Upper lobe of right lung (tissue), 1 donor: Measurements from ENCODE around the gene MYO1F. TPM values are rescaled to one million over a fixed set of nuclear protein-coding genes. Genes with fewer than 3 reads are reported as not detected.

Experiments used
- ATAC-seq: fragments of 200-7000 bp; cut with Tn5 transposase; one replicate; pipeline ENCODE4 v1.9.1; 2020; ENCODE audit warnings: mild to moderate bottlenecking, moderate library complexity
- DNase-seq: peaks from one replicate; pipeline ENCODE4 v3.0.0-alpha.2; 2020
- H3K27ac ChIP-seq: fragments of 200-600 bp; one replicate; pipeline ENCODE4 v1.8.0; 2022
- H3K27me3 ChIP-seq: fragments of 200-600 bp; one replicate; pipeline ENCODE4 v1.8.0; 2022; ENCODE audit warnings: mild to moderate bottlenecking
- H3K36me3 ChIP-seq: fragments of 200-600 bp; one replicate; pipeline ENCODE4 v1.8.0; 2022
- H3K4me1 ChIP-seq: fragments of 200-600 bp; one replicate; pipeline ENCODE4 v1.8.0; 2022
- H3K4me3 ChIP-seq: fragments of 200-600 bp; one replicate; pipeline ENCODE4 v1.8.0; 2022; ENCODE audit warnings: mild to moderate bottlenecking
- H3K9me3 ChIP-seq: fragments of 200-600 bp; one replicate; pipeline ENCODE4 v1.8.0; 2022
- CTCF ChIP-seq: fragments of 200-600 bp; IDR thresholded peaks from one replicate; pipeline ENCODE4 v1.8.0; 2022; ENCODE audit warnings: antibody characterized with exemption
- intact Hi-C: fragments of 100-400 bp; cut with DNase I; formaldehyde crosslinking; loops from one replicate; pipeline ENCODE4 v1.11.0; 2022
- total RNA-seq: library from RNA; stranded (reverse); fragmentation: NEBNext Ultra II Directional; extraction: Animal tissue kit (Norgen Biotek cat#: 25700); gene quantifications from one replicate; pipeline ENCODE4 v1.2.1, GENCODE V29; 2021
- donor health status: DM: no; HTN: yes; CAD: no; lungs with severe emphysema.

The MYO1F gene
- total RNA-seq, 1 donor from 2014 or later: 106 TPM

- intact Hi-C loops: no loop called here
- ATAC-seq: peak; percentile 7
Observed at GRCh38 chr19:8536282-8536681, 41.0 kb downstream of the MYO1F start.

DNA sequence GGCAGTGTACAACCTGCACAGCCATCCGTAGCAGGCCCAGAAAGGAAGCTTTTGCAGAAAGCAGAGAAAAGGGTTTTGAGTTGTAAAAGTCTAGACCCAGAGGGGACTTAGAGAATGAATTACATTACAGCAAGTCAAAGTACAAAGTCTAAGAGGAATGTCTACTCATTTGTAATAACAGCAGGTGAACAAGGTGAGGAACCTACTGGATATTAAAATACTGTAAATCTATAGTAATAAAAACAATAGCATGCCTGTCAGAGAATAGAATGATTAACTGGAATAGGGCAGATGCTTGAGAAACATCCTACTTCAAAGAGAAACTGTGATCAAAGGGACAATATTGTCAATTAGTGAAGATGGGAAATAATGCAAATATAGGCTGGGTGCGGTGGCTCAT lies 45.0 kb downstream of the MYO1F start:
- no peak for DNase-seq
- Histone ChIP-seq H3K36me3 (peaks cover 27% of the 10 kb centered on the region), H3K9me3 (no peaks in the 10 kb centered on the region), H3K4me1 (no peaks in the 10 kb centered on the region), H3K4me3 (no peak overlapping the region), H3K27ac (no peak overlapping the region), H3K27me3 (no peaks in the 10 kb centered on the region)
- ATAC-seq: no peak
- intact Hi-C loops: no loop called here
- TF ChIP-seq CTCF: no peak

More at GRCh38 chr19:8536282-8536681, 41.0 kb downstream of the MYO1F start:
- no peak for TF ChIP-seq CTCF
- Histone ChIP-seq H3K36me3 (peaks cover 5% of the 10 kb centered on the region), H3K27me3 (no peaks in the 10 kb centered on the region), H3K4me3 (no peak overlapping the region), H3K27ac (no peak overlapping the region), H3K4me1 (no peaks in the 10 kb centered on the region), H3K9me3 (no peaks in the 10 kb centered on the region)
- DNase-seq: no peak

DNA sequence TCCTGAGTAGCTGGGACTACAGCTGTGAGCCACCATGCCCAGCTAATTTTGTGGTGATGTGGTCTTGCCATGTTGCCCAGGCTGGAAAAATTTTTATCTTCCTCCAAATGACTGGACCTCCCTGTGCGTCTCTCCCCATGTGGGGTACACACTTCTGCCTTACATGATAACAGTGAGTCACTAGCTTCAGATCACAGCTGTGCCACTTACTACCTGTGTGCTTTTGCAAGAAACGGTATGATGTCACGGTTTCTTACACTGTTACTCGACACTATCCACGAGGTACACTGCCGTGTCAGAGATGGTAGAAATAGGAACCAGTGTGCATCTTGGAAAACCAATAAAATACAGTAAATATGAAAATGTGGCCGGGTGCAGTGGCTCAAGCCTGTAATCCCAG lies 45.8 kb downstream of the MYO1F start:
- Histone ChIP-seq H3K4me1 (no peaks in the 10 kb centered on the region), H3K36me3 (peaks cover 29% of the 10 kb centered on the region), H3K27me3 (no peaks in the 10 kb centered on the region), H3K9me3 (no peaks in the 10 kb centered on the region), H3K27ac (no peak overlapping the region), H3K4me3 (no peak overlapping the region)
- DNase-seq (no peak), ATAC-seq (no peak)
- intact Hi-C loops: no loop called here
- TF ChIP-seq CTCF: no peak

DNA sequence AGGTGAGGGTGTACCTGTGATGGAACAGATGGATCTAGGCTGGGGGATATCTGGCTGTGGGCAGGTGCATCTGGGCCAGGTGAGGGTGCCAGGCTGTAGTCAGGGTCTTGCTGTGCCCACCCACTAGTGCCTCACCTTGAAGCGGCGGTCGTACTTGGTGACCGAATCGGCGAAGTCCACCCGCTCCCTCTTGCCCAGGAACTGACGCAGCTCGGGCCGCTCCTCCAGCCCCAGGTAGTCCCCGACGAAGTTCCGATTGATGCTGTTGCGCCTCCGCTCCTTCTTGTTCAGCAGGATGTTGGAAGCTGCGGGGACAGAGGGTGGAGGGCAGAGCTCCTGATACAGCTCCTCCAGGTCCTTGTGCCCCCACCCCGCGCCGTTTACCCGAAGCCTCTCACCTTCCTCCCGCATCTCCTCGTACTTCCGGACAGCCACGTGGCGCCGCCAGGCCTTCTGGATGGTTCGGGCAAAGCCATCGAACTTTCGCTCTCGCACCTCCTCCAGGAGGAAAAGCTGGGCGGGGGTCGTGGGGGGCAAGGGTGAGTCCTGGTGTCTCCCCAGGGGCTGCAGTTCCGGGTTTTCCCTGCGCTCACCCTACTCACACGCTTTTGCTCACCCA lies 47.1 kb downstream of the MYO1F start:
- H3K9me3 ChIP-seq: no peaks in the 10 kb centered on the region
- H3K36me3 ChIP-seq: peaks cover 29% of the 10 kb centered on the region
- H3K4me1 ChIP-seq: no peaks in the 10 kb centered on the region
- H3K4me3 ChIP-seq: no peak overlapping the region
- no peak for TF ChIP-seq CTCF
- H3K27me3 ChIP-seq: no peaks in the 10 kb centered on the region
- no peak for DNase-seq
- intact Hi-C loops: no loop called here
- no peak overlapping the region for H3K27ac ChIP-seq
- ATAC-seq: no peak

DNA sequence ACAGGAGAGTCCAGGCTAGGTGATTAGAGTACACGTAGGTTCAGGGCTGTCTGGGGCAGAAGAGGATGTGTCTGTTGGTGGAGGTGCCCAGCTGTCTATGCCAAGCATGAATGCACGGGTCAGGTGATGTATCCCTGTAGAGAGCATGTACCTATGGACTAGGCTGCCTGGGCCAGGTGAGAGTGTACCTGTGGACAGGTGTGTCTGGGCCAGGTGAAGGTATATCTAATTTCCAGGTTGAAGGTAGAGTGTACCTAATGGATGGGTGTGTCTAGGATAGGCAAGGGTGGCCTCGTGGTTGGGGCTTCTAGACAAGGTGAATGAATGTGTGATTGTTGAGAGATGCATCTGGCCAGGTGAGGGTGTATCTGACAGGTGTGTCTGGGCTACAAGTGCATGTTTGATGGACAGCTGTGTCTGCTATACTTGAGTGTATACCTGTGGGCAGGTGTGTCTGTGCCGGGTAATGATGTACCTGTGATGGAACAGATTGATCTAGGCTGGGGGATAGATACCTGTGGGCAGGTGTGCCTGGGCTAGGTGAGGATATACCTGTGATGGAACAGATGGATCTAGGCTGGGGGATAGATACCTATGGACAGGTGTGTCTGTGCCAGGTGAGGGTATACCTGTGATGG lies 47.8 kb downstream of the MYO1F start:
- Histone ChIP-seq H3K9me3 (no peaks in the 10 kb centered on the region), H3K27me3 (no peaks in the 10 kb centered on the region), H3K4me3 (no peak overlapping the region), H3K4me1 (no peaks in the 10 kb centered on the region), H3K27ac (no peak overlapping the region), H3K36me3 (peaks cover 29% of the 10 kb centered on the region)
- no peak for TF ChIP-seq CTCF
- intact Hi-C loops: no loop called here
- DNase-seq (no peak), ATAC-seq (no peak)
